ENCODE data around the gene COX10. TPM values are rescaled to one million over a fixed set of nuclear protein-coding genes. Genes with fewer than 3 reads are reported as not detected.

COX10 gene
- total and polyA plus RNA-seq, 9 donors, result 11.4 to 16.1 (median 14.1) TPM

GRCh38 chr17:14199601-14200000 lies 130.3 kb downstream of the COX10 start:
- DNase-seq, result no peak
- no peaks in the 10 kb centered on the region for H3K4me1 ChIP-seq (ENCODE audit: control insufficient read depth, insufficient read depth, low read length)

GRCh38 chr17:14200354-14200753 lies 131.1 kb downstream of the COX10 start:
- H3K36me3 ChIP-seq (ENCODE audit: control insufficient read depth, insufficient read depth, low read length), result peaks cover 9% of the 10 kb centered on the region
- 60% methylated on average over 1 of the region's 4 CpGs for WGBS (ENCODE audit: insufficient coverage)
- H3K4me1 ChIP-seq (ENCODE audit: control insufficient read depth, insufficient read depth, low read length), result no peaks in the 10 kb centered on the region
- H3K27ac ChIP-seq (ENCODE audit: low read length), result no peak overlapping the region
- no peaks in the 10 kb centered on the region for H3K27me3 ChIP-seq (ENCODE audit: control insufficient read depth, insufficient read depth, low read length)
- H3K9me3 ChIP-seq (replicated peaks; ENCODE audit: control insufficient read depth, low read depth, low read length), result no peaks in the 10 kb centered on the region
- H3K4me3 ChIP-seq (ENCODE audit: low read length), result no peak overlapping the region
- no peak for DNase-seq

More at GRCh38 chr17:14199601-14200000, 130.3 kb downstream of the COX10 start:
- Histone ChIP-seq H3K9me3 (replicated peaks; ENCODE audit: control insufficient read depth, low read depth, low read length) (no peaks in the 10 kb centered on the region), H3K27me3 (ENCODE audit: control insufficient read depth, insufficient read depth, low read length) (no peaks in the 10 kb centered on the region), H3K36me3 (ENCODE audit: control insufficient read depth, insufficient read depth, low read length) (peaks cover 9% of the 10 kb centered on the region), H3K27ac (ENCODE audit: low read length) (no peak overlapping the region), H3K4me3 (ENCODE audit: low read length) (no peak overlapping the region)
- WGBS (ENCODE audit: insufficient coverage), result 94% methylated on average over 2 of the region's 5 CpGs

- H3K27me3 ChIP-seq (ENCODE audit: control insufficient read depth, insufficient read depth, low read length), result no peaks in the 10 kb centered on the region
- H3K4me3 ChIP-seq (ENCODE audit: low read length), result no peak overlapping the region
- no peaks in the 10 kb centered on the region for H3K4me1 ChIP-seq (ENCODE audit: control insufficient read depth, insufficient read depth, low read length)
- H3K9me3 ChIP-seq (replicated peaks; ENCODE audit: control insufficient read depth, low read depth, low read length), result no peaks in the 10 kb centered on the region
- H3K27ac ChIP-seq (ENCODE audit: low read length), result no peak overlapping the region
- peak; percentile 55 for DNase-seq
- peaks cover 7% of the 10 kb centered on the region for H3K36me3 ChIP-seq (ENCODE audit: control insufficient read depth, insufficient read depth, low read length)
- 50% methylated on average over 6 of the region's 10 CpGs for WGBS (ENCODE audit: insufficient coverage)
Measured at GRCh38 chr17:14201021-14201987, 132.0 kb downstream of the COX10 start.

- no peak overlapping the region for H3K4me3 ChIP-seq (ENCODE audit: low read length)
- no peak for DNase-seq
- no peak overlapping the region for H3K27ac ChIP-seq (ENCODE audit: low read length)
- H3K36me3 ChIP-seq (ENCODE audit: control insufficient read depth, insufficient read depth, low read length), result peaks cover 5% of the 10 kb centered on the region
- H3K27me3 ChIP-seq (ENCODE audit: control insufficient read depth, insufficient read depth, low read length), result no peaks in the 10 kb centered on the region
- no peaks in the 10 kb centered on the region for H3K9me3 ChIP-seq (replicated peaks; ENCODE audit: control insufficient read depth, low read depth, low read length)
- H3K4me1 ChIP-seq (ENCODE audit: control insufficient read depth, insufficient read depth, low read length), result no peaks in the 10 kb centered on the region
- no CpG with 5 or more reads among the region's 4 CpGs for WGBS (ENCODE audit: insufficient coverage)
Measured at GRCh38 chr17:14201988-14202380, 132.7 kb downstream of the COX10 start.

GRCh38 chr17:14202388-14203166 lies 133.3 kb downstream of the COX10 start:
- Histone ChIP-seq H3K27me3 (ENCODE audit: control insufficient read depth, insufficient read depth, low read length) (no peaks in the 10 kb centered on the region), H3K4me1 (ENCODE audit: control insufficient read depth, insufficient read depth, low read length) (no peaks in the 10 kb centered on the region), H3K9me3 (replicated peaks; ENCODE audit: control insufficient read depth, low read depth, low read length) (no peaks in the 10 kb centered on the region), H3K36me3 (ENCODE audit: control insufficient read depth, insufficient read depth, low read length) (peaks cover 10% of the 10 kb centered on the region), H3K27ac (ENCODE audit: low read length) (no peak overlapping the region), H3K4me3 (ENCODE audit: low read length) (no peak overlapping the region)
- WGBS (ENCODE audit: insufficient coverage), result 94% methylated on average over 4 of the region's 10 CpGs
- DNase-seq, result no peak

GRCh38 chr17:14203388-14203787 lies 134.1 kb downstream of the COX10 start:
- H3K36me3 ChIP-seq (ENCODE audit: control insufficient read depth, insufficient read depth, low read length), result peaks cover 12% of the 10 kb centered on the region
- WGBS (ENCODE audit: insufficient coverage), result no CpG with 5 or more reads among the region's 3 CpGs
- H3K9me3 ChIP-seq (replicated peaks; ENCODE audit: control insufficient read depth, low read depth, low read length), result no peaks in the 10 kb centered on the region
- no peak for DNase-seq
- H3K27me3 ChIP-seq (ENCODE audit: control insufficient read depth, insufficient read depth, low read length), result no peaks in the 10 kb centered on the region
- H3K4me3 ChIP-seq (ENCODE audit: low read length), result no peak overlapping the region
- no peak overlapping the region for H3K27ac ChIP-seq (ENCODE audit: low read length)
- H3K4me1 ChIP-seq (ENCODE audit: control insufficient read depth, insufficient read depth, low read length), result no peaks in the 10 kb centered on the region

- 66% methylated on average over 4 of the region's 5 CpGs for WGBS (ENCODE audit: insufficient coverage)
- H3K27ac ChIP-seq (ENCODE audit: low read length), result no peak overlapping the region
- H3K27me3 ChIP-seq (ENCODE audit: control insufficient read depth, insufficient read depth, low read length), result no peaks in the 10 kb centered on the region
- no peaks in the 10 kb centered on the region for H3K9me3 ChIP-seq (replicated peaks; ENCODE audit: control insufficient read depth, low read depth, low read length)
- no peaks in the 10 kb centered on the region for H3K4me1 ChIP-seq (ENCODE audit: control insufficient read depth, insufficient read depth, low read length)
- H3K36me3 ChIP-seq (ENCODE audit: control insufficient read depth, insufficient read depth, low read length), result peaks cover 12% of the 10 kb centered on the region
- no peak overlapping the region for H3K4me3 ChIP-seq (ENCODE audit: low read length)
- no peak for DNase-seq
Measured at GRCh38 chr17:14204084-14204483, 134.8 kb downstream of the COX10 start.

GRCh38 chr17:14204546-14204945 lies 135.2 kb downstream of the COX10 start:
- Histone ChIP-seq H3K27ac (ENCODE audit: low read length) (no peak overlapping the region), H3K4me1 (ENCODE audit: control insufficient read depth, insufficient read depth, low read length) (no peaks in the 10 kb centered on the region), H3K27me3 (ENCODE audit: control insufficient read depth, insufficient read depth, low read length) (no peaks in the 10 kb centered on the region), H3K36me3 (ENCODE audit: control insufficient read depth, insufficient read depth, low read length) (peaks cover 12% of the 10 kb centered on the region), H3K4me3 (ENCODE audit: low read length) (no peak overlapping the region), H3K9me3 (replicated peaks; ENCODE audit: control insufficient read depth, low read depth, low read length) (no peaks in the 10 kb centered on the region)
- no CpG with 5 or more reads among the region's 2 CpGs for WGBS (ENCODE audit: insufficient coverage)
- no peak for DNase-seq

- WGBS (ENCODE audit: insufficient coverage), result 93% methylated on average over 9 of the region's 10 CpGs
- no peak overlapping the region for H3K27ac ChIP-seq (ENCODE audit: low read length)
- peaks cover 12% of the 10 kb centered on the region for H3K36me3 ChIP-seq (ENCODE audit: control insufficient read depth, insufficient read depth, low read length)
- H3K9me3 ChIP-seq (replicated peaks; ENCODE audit: control insufficient read depth, low read depth, low read length), result no peaks in the 10 kb centered on the region
- no peaks in the 10 kb centered on the region for H3K4me1 ChIP-seq (ENCODE audit: control insufficient read depth, insufficient read depth, low read length)
- H3K4me3 ChIP-seq (ENCODE audit: low read length), result no peak overlapping the region
- H3K27me3 ChIP-seq (ENCODE audit: control insufficient read depth, insufficient read depth, low read length), result no peaks in the 10 kb centered on the region
- DNase-seq, result no peak
Measured at GRCh38 chr17:14205380-14205779, 136.1 kb downstream of the COX10 start.

GRCh38 chr17:14205992-14206461 lies 136.7 kb downstream of the COX10 start:
- H3K9me3 ChIP-seq (replicated peaks; ENCODE audit: control insufficient read depth, low read depth, low read length), result no peaks in the 10 kb centered on the region
- H3K4me3 ChIP-seq (ENCODE audit: low read length), result no peak overlapping the region
- no peak overlapping the region for H3K27ac ChIP-seq (ENCODE audit: low read length)
- peaks cover 12% of the 10 kb centered on the region for H3K36me3 ChIP-seq (ENCODE audit: control insufficient read depth, insufficient read depth, low read length)
- H3K4me1 ChIP-seq (ENCODE audit: control insufficient read depth, insufficient read depth, low read length), result no peaks in the 10 kb centered on the region
- 84% methylated on average over 6 of the region's 13 CpGs for WGBS (ENCODE audit: insufficient coverage)
- H3K27me3 ChIP-seq (ENCODE audit: control insufficient read depth, insufficient read depth, low read length), result no peaks in the 10 kb centered on the region
- no peak for DNase-seq

All from muscle of leg (tissue), 11 donors.